ENCODE results near the gene MRPS17. TPM values are rescaled to one million over a fixed set of nuclear protein-coding genes. Genes with fewer than 3 reads are reported as not detected.

MRPS17 gene
- total and polyA plus RNA-seq, 10 of the 15 experiments (the other 5 are each of a cell fraction or from before 2014, with no cell fraction given), result 18.7 to 74.5 (median 29.2) TPM

- TF ChIP-seq, protein P1, sequence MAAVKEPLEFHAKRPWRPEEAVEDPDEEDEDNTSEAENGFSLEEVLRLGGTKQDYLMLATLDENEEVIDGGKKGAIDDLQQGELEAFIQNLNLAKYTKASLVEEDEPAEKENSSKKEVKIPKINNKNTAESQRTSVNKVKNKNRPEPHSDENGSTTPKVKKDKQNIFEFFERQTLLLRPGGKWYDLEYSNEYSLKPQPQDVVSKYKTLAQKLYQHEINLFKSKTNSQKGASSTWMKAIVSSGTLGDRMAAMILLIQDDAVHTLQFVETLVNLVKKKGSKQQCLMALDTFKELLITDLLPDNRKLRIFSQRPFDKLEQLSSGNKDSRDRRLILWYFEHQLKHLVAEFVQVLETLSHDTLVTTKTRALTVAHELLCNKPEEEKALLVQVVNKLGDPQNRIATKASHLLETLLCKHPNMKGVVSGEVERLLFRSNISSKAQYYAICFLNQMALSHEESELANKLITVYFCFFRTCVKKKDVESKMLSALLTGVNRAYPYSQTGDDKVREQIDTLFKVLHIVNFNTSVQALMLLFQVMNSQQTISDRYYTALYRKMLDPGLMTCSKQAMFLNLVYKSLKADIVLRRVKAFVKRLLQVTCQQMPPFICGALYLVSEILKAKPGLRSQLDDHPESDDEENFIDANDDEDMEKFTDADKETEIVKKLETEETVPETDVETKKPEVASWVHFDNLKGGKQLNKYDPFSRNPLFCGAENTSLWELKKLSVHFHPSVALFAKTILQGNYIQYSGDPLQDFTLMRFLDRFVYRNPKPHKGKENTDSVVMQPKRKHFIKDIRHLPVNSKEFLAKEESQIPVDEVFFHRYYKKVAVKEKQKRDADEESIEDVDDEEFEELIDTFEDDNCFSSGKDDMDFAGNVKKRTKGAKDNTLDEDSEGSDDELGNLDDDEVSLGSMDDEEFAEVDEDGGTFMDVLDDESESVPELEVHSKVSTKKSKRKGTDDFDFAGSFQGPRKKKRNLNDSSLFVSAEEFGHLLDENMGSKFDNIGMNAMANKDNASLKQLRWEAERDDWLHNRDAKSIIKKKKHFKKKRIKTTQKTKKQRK (IDR thresholded peaks at IDR 0.05; ENCODE audit: low read depth, low read length), result no peak
- no peak for TF ChIP-seq DPF2 (IDR thresholded peaks at IDR 0.05)
- TF ChIP-seq, protein P2, sequence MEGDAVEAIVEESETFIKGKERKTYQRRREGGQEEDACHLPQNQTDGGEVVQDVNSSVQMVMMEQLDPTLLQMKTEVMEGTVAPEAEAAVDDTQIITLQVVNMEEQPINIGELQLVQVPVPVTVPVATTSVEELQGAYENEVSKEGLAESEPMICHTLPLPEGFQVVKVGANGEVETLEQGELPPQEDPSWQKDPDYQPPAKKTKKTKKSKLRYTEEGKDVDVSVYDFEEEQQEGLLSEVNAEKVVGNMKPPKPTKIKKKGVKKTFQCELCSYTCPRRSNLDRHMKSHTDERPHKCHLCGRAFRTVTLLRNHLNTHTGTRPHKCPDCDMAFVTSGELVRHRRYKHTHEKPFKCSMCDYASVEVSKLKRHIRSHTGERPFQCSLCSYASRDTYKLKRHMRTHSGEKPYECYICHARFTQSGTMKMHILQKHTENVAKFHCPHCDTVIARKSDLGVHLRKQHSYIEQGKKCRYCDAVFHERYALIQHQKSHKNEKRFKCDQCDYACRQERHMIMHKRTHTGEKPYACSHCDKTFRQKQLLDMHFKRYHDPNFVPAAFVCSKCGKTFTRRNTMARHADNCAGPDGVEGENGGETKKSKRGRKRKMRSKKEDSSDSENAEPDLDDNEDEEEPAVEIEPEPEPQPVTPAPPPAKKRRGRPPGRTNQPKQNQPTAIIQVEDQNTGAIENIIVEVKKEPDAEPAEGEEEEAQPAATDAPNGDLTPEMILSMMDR (IDR thresholded peaks at IDR 0.05 in 2 of 3, conservative IDR thresholded peaks at IDR 0.05 in 1 of 3; ENCODE audit: control insufficient read depth in 2 of 3, extremely low read depth in 1 of 3, insufficient read depth in 1 of 3, low read depth in 3 of 3, low read length in 3 of 3), result no peak
Measured at GRCh38 chr7:55951637-55952351, at the start of gene MRPS17 (continued).

DNA sequence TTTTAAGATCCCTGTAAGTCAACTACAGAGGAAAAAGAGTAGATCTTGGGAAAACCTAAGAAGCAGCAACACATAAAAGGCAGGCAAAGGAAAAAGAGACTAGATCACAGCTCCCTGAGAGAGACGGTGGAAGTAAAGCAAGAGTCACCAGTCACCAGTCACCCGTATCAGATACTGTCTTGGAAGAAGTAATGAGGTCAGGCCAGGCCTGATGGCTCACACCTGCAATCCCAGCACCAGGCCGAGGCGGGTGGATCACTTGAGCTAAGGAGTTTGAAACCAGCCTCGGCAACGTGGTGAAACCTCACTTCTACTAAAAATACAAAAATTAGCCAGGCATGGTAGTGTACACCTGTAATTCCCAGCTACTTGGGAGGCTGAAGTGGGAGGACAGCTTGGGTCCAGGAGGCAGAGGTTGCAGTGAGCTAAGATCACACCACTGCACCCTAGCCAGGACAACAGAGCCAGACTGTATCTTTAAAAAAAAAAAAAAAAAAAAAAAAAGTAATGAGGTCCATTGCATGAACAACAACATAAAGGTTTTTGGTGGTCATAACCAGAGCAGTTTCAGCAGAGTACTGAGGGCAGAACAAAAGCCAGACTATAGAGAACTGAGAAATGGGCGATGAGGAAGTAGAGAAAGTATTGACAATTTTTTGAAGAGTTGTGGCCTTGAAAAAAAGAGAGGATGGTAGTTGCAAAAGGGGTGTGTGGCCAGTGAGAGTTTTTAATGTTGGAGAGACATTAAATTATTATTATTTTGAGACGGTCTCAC is 47.5 kb upstream of the MRPS17 start:
- H3K36me3 ChIP-seq (ENCODE audit: control insufficient read depth in 2 of 2, insufficient read depth in 2 of 2, low read length in 1 of 2), result no peaks in the 10 kb centered on the region
- 7% methylated on average over 7 of the region's 8 CpGs for WGBS (ENCODE audit: insufficient coverage, insufficient replicate concordance, low lambda C conversion rate, missing lambda C conversion rate)
- CTCF ChIA-PET, result no interaction called here
- H3K9me3 ChIP-seq (replicated peaks; ENCODE audit: control insufficient read depth, insufficient read depth, low read length), result no peaks in the 10 kb centered on the region; the same call in 2 of the 3 replicates
- H3K79me2 ChIP-seq (ENCODE audit: control insufficient read depth, insufficient read depth, low read length), result no peaks in the 10 kb centered on the region
- H3K4me1 ChIP-seq (ENCODE audit: control insufficient read depth, insufficient read depth, low read length), result peaks cover 11% of the 10 kb centered on the region; the same call in 1 of the 2 replicates
- peak overlapping the region; percentile 39; the same call in 1 of the 2 replicates for H3K27ac ChIP-seq (ENCODE audit: control insufficient read depth, insufficient read depth)
- DNase-seq (ENCODE audit: low read depth, low spot score), result peak; percentile 53
- RAD21 ChIA-PET (ENCODE audit: unreplicated experiment), result interaction anchor here (0.6 kb wide), 1 partner anchor 161 kb away, joined by 4 read pairs; no protein-coding TSS in a partner anchor
- H3K9ac ChIP-seq (ENCODE audit: control insufficient read depth, insufficient read depth, low read length), result no peak overlapping the region
- intact Hi-C loops (cut with micrococcal nuclease; ENCODE audit: unreplicated experiment), result loop anchor here (5.0 kb wide), 1 partner anchor 48 kb away; the partner anchor contains the start of gene MRPS17
- H3K27me3 ChIP-seq (replicated peaks in 1 of 2; ENCODE audit: control insufficient read depth in 2 of 2, insufficient read depth in 2 of 2, low read length in 1 of 2), result no peaks in the 10 kb centered on the region
- no peak for FAIRE-seq
- peak overlapping the region; percentile 45; the same call in 1 of the 2 replicates for H3K4me2 ChIP-seq (ENCODE audit: control insufficient read depth, insufficient read depth)
- H4K20me1 ChIP-seq (ENCODE audit: control insufficient read depth, insufficient read depth), result no peaks in the 10 kb centered on the region
- POLR2A ChIA-PET, result no interaction called here
- no TSS peak for BruUV-seq (replicated peaks)
- SMC1A ChIA-PET (ENCODE audit: uncharacterized antibody, unreplicated experiment), result no interaction called here
- in situ Hi-C loops (cut with MboI), result no loop called here
- no peak overlapping the region for H3K4me3 ChIP-seq
- ATAC-seq, result peak; percentile 97
- no peak overlapping the region; the same call in 1 of the 2 replicates for H2AFZ ChIP-seq (ENCODE audit: control insufficient read depth, low read depth, low read length)
- TF ChIP-seq MEF2A (IDR thresholded peaks at IDR 0.05; ENCODE audit: insufficient read depth, low read depth, low read length), result 0 out of 2 replicates have a peak, but pooled peaks have one; percentile 20
- 0 out of 2 replicates have a peak, but pooled peaks have one; percentile 29 for TF ChIP-seq PAX5 (IDR thresholded peaks at IDR 0.05; ENCODE audit: borderline replicate concordance, low read depth, low read length)
- no peak for TF ChIP-seq MEF2B (IDR thresholded peaks at IDR 0.05; ENCODE audit: partially characterized antibody, poor library complexity, severe bottlenecking)
- TF ChIP-seq NBN (IDR thresholded peaks at IDR 0.05), result 0 out of 2 replicates have a peak, but pooled peaks have one; percentile 45
- TF ChIP-seq ZNF217 (IDR thresholded peaks at IDR 0.05), result no peak
- no peak for TF ChIP-seq CBX3 (IDR thresholded peaks at IDR 0.05; ENCODE audit: borderline replicate concordance, low read depth)
- peak; percentile 40; the same call in 1 of the 2 replicates for TF ChIP-seq ATF2 (IDR thresholded peaks at IDR 0.05; ENCODE audit: low read length)
- TF ChIP-seq EP300 (IDR thresholded peaks at IDR 0.05; ENCODE audit: borderline replicate concordance in 1 of 2, control insufficient read depth in 1 of 2, low read depth in 2 of 2, low read length in 2 of 2), result peak; percentile 33 to 41; a peak in 1 of 4 replicates
- TF ChIP-seq ATF7 (IDR thresholded peaks at IDR 0.05; ENCODE audit: low read depth), result peak; percentile 51
- TF ChIP-seq EZH2 (IDR thresholded peaks at IDR 0.05; ENCODE audit: borderline replicate concordance, control insufficient read depth, low read depth, low read length), result no peak
